Gastrocnemius medialis (tissue), 4 donors: ENCODE data around the gene TMEM50B.

Source experiments
- CTCF ChIP-seq, 5 experiments: fragments of 450-650 bp in 3 of 5; fragments of 200-600 bp in 2 of 5; sonication (generic) in 2 of 5; IDR thresholded peaks in 4 of 5; conservative IDR thresholded peaks in 1 of 5; 1 replicate in 4 of 5; 2 replicates in 1 of 5; pipeline ENCODE4 v1.5.1; 2016 to 2019; ENCODE audit warnings: antibody characterized with exemption in 5 of 5, mild to moderate bottlenecking in 3 of 5, moderate library complexity in 3 of 5
- POLR2A ChIP-seq, 2 donors: fragments of 450-650 bp; IDR thresholded peaks; one replicate each; pipeline ENCODE4 v1.6.1; 2017; ENCODE audit warnings: antibody characterized with exemption in 2 of 2, mild to moderate bottlenecking in 2 of 2, moderate library complexity in 2 of 2

- no peak for TF ChIP-seq CTCF (IDR thresholded peaks at IDR 0.05 in 4 of 5, conservative IDR thresholded peaks at IDR 0.05 in 1 of 5)
- TF ChIP-seq POLR2A (IDR thresholded peaks at IDR 0.05): no peak
Observed at GRCh38 chr21:33401630-33401992, 78.2 kb downstream of the TMEM50B start.
